HCT116 (cell line): ENCODE measurements around the gene CFAP74. TPM values are rescaled to one million over a fixed set of nuclear protein-coding genes. Genes with fewer than 3 reads are reported as not detected.

Source experiments
- ATAC-seq: fragments of 200-7000 bp; cut with Tn5 transposase; 2 replicates; pipeline ENCODE4 v1.9.1; 2020; ENCODE audit warnings: mild to moderate bottlenecking, moderate library complexity
- BruUV-seq: library from RNA; stranded (reverse); fragments of 400-500 nt; replicated peaks from 2 replicates; lab custom pipeline; 2021; lab: Mats Ljungman, UMichigan
- CTCF ChIA-PET: fragments of 300-600 bp; sonication (Branson Sonifier 250); formaldehyde crosslinking; loops from one replicate; lab custom pipeline; 2021; ENCODE audit warnings: antibody characterized with exemption; lab: Charles Lee
- POLR2A ChIA-PET: fragments of 300-600, 350-600 bp; sonication (Branson Sonifier 250); formaldehyde crosslinking; loops from one replicate; lab custom pipeline; 2021; ENCODE audit warnings: antibody characterized with exemption; lab: Charles Lee
- RAD21 ChIA-PET, 2 experiments: fragments of 300-600 bp; sonication (Branson Sonifier 250); formaldehyde crosslinking; loops; one replicate each; lab custom pipeline; 2023; ENCODE audit warnings: low total read pairs in 2 of 2; ENCODE audit not compliant: uncharacterized antibody in 2 of 2, unreplicated experiment in 2 of 2, low non-redundant PET in 1 of 2; lab: Charles Lee
- DNase-seq: peaks from one replicate; pipeline ENCODE4 v3.0.0-alpha.2; 2010; ENCODE audit warnings: low read depth, low spot score
- H2AFZ ChIP-seq: fragments of 200-600 bp; shearing (Covaris generic), sonication (generic); 2 replicates; pipeline ENCODE4 v1.6.1; 2017; ENCODE audit warnings: low read depth, mixed run types, mixed read lengths, antibody characterized with exemption, low read length; ENCODE audit not compliant: poor library complexity, severe bottlenecking
- H3K27ac ChIP-seq: 2 replicates; pipeline ENCODE4 v1.5.1; 2012; ENCODE audit warnings: low read depth, low read length
- H3K27me3 ChIP-seq: fragments of 200-600 bp; sonication (generic); 2 replicates; pipeline ENCODE4 v1.6.1; 2016; ENCODE audit warnings: mixed run types, low read length, mixed read lengths; ENCODE audit not compliant: insufficient read depth
- H3K36me3 ChIP-seq, 2 experiments: fragments of 200-500 bp in 1 of 2; fragments of 200-600 bp in 1 of 2; sonication (Bioruptor generic) in 1 of 2; sonication (generic) in 1 of 2; 2 replicates each; pipeline versions ENCODE4 v1.5.1 to v1.6.1; 2014 to 2016; ENCODE audit warnings: low read length in 2 of 2, inconsistent platforms in 1 of 2, mixed read lengths in 1 of 2, mixed run types in 1 of 2; ENCODE audit not compliant: insufficient read depth in 2 of 2, control insufficient read depth in 1 of 2
- H3K4me1 ChIP-seq, 2 experiments: fragments of 200-600 bp in 1 of 2; sonication (generic) in 1 of 2; 2 replicates each; pipeline versions ENCODE4 v1.5.1 to v1.6.1; 2012 to 2017; ENCODE audit warnings: low read length in 2 of 2, inconsistent platforms in 1 of 2, mild to moderate bottlenecking in 1 of 2, mixed read lengths in 1 of 2, mixed run types in 1 of 2, moderate library complexity in 1 of 2; ENCODE audit not compliant: insufficient read depth in 2 of 2, control insufficient read depth in 1 of 2
- H3K4me2 ChIP-seq: fragments of 200-600 bp; sonication (generic); 2 replicates; pipeline ENCODE4 v1.6.1; 2017; ENCODE audit warnings: mixed run types, low read length, mixed read lengths
- H3K4me3 ChIP-seq, 2 experiments: fragments of 200-600 bp in 1 of 2; sonication (generic) in 1 of 2; replicated peaks in 1 of 2; 2 replicates each; pipeline ENCODE4 v1.5.1; 2011 to 2016; ENCODE audit warnings: low read length in 2 of 2, control low read depth in 1 of 2, low read depth in 1 of 2, mild to moderate bottlenecking in 1 of 2, mixed read lengths in 1 of 2, mixed run types in 1 of 2
- H3K79me2 ChIP-seq: fragments of 200-600 bp; sonication (generic); 2 replicates; pipeline ENCODE4 v1.6.1; 2017; ENCODE audit warnings: mild to moderate bottlenecking, mixed run types, low read length, moderate library complexity, mixed read lengths; ENCODE audit not compliant: insufficient read depth
- H3K9ac ChIP-seq: fragments of 200-600 bp; sonication (generic); 2 replicates; pipeline ENCODE4 v1.6.1; 2016; ENCODE audit warnings: low read length, mixed read lengths
- H3K9me2 ChIP-seq: fragments of 200-600 bp; sonication (generic), shearing (Covaris generic); 2 replicates; pipeline ENCODE4 v1.6.1; 2017; ENCODE audit warnings: mixed run types, mild to moderate bottlenecking, moderate library complexity; ENCODE audit not compliant: insufficient read depth
- H3K9me3 ChIP-seq, 2 experiments: fragments of 200-500 bp in 1 of 2; fragments of 200-600 bp in 1 of 2; sonication (Bioruptor generic) in 1 of 2; sonication (generic) in 1 of 2; 2 replicates each; pipeline ENCODE4 v1.6.1; 2014 to 2017; ENCODE audit warnings: low read length in 2 of 2, mixed read lengths in 2 of 2, inconsistent platforms in 1 of 2, low read depth in 1 of 2, mild to moderate bottlenecking in 1 of 2, mixed run types in 1 of 2, moderate library complexity in 1 of 2; ENCODE audit not compliant: control insufficient read depth in 1 of 2, insufficient read depth in 1 of 2
- H4K20me1 ChIP-seq: fragments of 200-600 bp; sonication (generic), shearing (Covaris generic); 2 replicates; pipeline ENCODE4 v1.6.1; 2017; ENCODE audit warnings: mixed run types, mild to moderate bottlenecking, moderate library complexity; ENCODE audit not compliant: insufficient read depth
- ATF3 ChIP-seq: IDR thresholded peaks from 2 replicates; pipeline ENCODE4 v1.6.1; 2012
- CTCF ChIP-seq, 3 experiments: fragments of 200-600 bp in 1 of 3; sonication (generic) in 1 of 3; IDR thresholded peaks in 2 of 3; conservative IDR thresholded peaks in 1 of 3; 2 replicates each; pipeline ENCODE4 v1.5.1; 2012 to 2017; ENCODE audit warnings: low read depth in 2 of 3, low read length in 2 of 3, antibody characterized with exemption in 1 of 3, borderline replicate concordance in 1 of 3, control low read depth in 1 of 3, mild to moderate bottlenecking in 1 of 3, mixed read lengths in 1 of 3, mixed run types in 1 of 3, moderate library complexity in 1 of 3; ENCODE audit not compliant: insufficient read depth in 1 of 3
- EGR1 ChIP-seq: IDR thresholded peaks from 2 replicates; pipeline ENCODE4 v1.6.1; 2012; ENCODE audit warnings: low read depth
- JUND ChIP-seq: IDR thresholded peaks from 2 replicates; pipeline ENCODE4 v1.6.1; 2012
- POLR2AphosphoS5 ChIP-seq: IDR thresholded peaks from 2 replicates; pipeline ENCODE4 v1.6.1; 2011; ENCODE audit warnings: mild to moderate bottlenecking, low read depth, low read length, moderate library complexity
- SP1 ChIP-seq: IDR thresholded peaks from 2 replicates; pipeline ENCODE4 v1.6.1; 2012; ENCODE audit warnings: low read depth
- YY1 ChIP-seq: IDR thresholded peaks from 2 replicates; pipeline ENCODE4 v1.6.1; 2011; ENCODE audit warnings: low read length, low read depth, moderate library complexity, mild to moderate bottlenecking; ENCODE audit not compliant: insufficient replicate concordance; ENCODE audit errors: extremely low read depth
- ZFX ChIP-seq: fragments of 450-650 bp; IDR thresholded peaks from 2 replicates; pipeline ENCODE4 v1.6.1; 2017
- intact Hi-C: fragments of 100-400 bp; cut with micrococcal nuclease; formaldehyde crosslinking; loops from 2 replicates; pipeline ENCODE4 v1.10.0; 2022
- total RNA-seq: library from RNA; stranded (reverse); gene quantifications from one replicate; pipeline ENCODE4 v1.2.1, GENCODE V29; 2021; ENCODE audit not compliant: unreplicated experiment
- TF ChIP-seq, protein P1 (sequence below): IDR thresholded peaks from 2 replicates; pipeline ENCODE4 v1.6.1; 2011; ENCODE audit warnings: mild to moderate bottlenecking, low read length, moderate library complexity; ENCODE audit not compliant: insufficient replicate concordance; ENCODE audit errors: extremely low read depth

The CFAP74 gene
- total RNA-seq, 1 experiment from 2014 or later = 4.9 TPM

- TF ChIP-seq, protein P1, sequence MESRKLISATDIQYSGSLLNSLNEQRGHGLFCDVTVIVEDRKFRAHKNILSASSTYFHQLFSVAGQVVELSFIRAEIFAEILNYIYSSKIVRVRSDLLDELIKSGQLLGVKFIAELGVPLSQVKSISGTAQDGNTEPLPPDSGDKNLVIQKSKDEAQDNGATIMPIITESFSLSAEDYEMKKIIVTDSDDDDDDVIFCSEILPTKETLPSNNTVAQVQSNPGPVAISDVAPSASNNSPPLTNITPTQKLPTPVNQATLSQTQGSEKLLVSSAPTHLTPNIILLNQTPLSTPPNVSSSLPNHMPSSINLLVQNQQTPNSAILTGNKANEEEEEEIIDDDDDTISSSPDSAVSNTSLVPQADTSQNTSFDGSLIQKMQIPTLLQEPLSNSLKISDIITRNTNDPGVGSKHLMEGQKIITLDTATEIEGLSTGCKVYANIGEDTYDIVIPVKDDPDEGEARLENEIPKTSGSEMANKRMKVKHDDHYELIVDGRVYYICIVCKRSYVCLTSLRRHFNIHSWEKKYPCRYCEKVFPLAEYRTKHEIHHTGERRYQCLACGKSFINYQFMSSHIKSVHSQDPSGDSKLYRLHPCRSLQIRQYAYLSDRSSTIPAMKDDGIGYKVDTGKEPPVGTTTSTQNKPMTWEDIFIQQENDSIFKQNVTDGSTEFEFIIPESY = no peak
Observed at GRCh38 chr1:2053217-2053616, 49.6 kb upstream of the CFAP74 start (continued).

DNA sequence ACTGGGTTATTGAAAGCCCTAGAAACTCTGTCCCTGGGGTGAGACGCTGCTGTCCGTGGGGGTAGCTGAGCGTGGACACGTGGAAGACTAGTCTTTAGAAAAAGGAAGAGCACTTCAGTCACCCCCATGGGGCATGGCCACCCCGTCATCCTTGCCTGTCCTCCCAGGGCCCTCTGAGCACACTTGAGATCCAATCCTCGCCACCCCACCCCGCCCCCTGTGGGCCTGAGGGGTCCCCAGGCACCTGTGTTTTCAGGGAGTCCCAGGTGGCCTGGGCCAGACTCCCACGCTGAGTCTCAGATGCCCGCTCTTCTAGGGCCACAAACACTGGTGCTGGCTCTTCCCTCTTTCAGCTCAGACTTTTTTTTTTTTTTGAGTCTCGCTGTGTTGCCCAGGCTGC lies 49.2 kb upstream of the CFAP74 start:
- BruUV-seq = no TSS peak
- H3K9me2 ChIP-seq = no peaks in the 10 kb centered on the region
- peaks cover 5 to 9% of the 10 kb centered on the region in 2 experiments; a peak in 2 of 4 replicates for H3K36me3 ChIP-seq
- peaks cover 34 to 46% of the 10 kb centered on the region in 2 experiments for H3K4me1 ChIP-seq
- H3K27ac ChIP-seq = no peak overlapping the region; the same call in 1 of the 2 replicates
- H3K27me3 ChIP-seq = no peaks in the 10 kb centered on the region
- no peaks in the 10 kb centered on the region for H4K20me1 ChIP-seq
- H3K4me2 ChIP-seq = peak overlapping the region; percentile 90
- no peak overlapping the region for H2AFZ ChIP-seq
- CTCF ChIA-PET = no interaction called here
- intact Hi-C loops = no loop called here
- RAD21 ChIA-PET = no interaction called here
- no peak for DNase-seq
- POLR2A ChIA-PET = no interaction called here
- H3K4me3 ChIP-seq = peak overlapping the region in 1 of 2 experiments; percentile 32; a peak in 2 of 4 replicates
- TF ChIP-seq JUND (no peak), YY1 (no peak)
- no peaks in the 10 kb centered on the region for H3K9me3 ChIP-seq
- H3K79me2 ChIP-seq = peaks cover 36% of the 10 kb centered on the region
- no peak for ATAC-seq
- peak overlapping the region; percentile 22; the same call in 1 of the 2 replicates for H3K9ac ChIP-seq

- H3K9me3 ChIP-seq = no peaks in the 10 kb centered on the region
- ATAC-seq (no peak), DNase-seq (no peak)
- peak overlapping the region; percentile 22; the same call in 1 of the 2 replicates for H3K9ac ChIP-seq
- peaks cover 34 to 46% of the 10 kb centered on the region in 2 experiments for H3K4me1 ChIP-seq
- no peaks in the 10 kb centered on the region for H3K9me2 ChIP-seq
- ChIA-PET POLR2A (no interaction called here), CTCF (no interaction called here), RAD21 (no interaction called here)
- no TSS peak for BruUV-seq
- no peaks in the 10 kb centered on the region for H3K27me3 ChIP-seq
- intact Hi-C loops = no loop called here
- H3K4me3 ChIP-seq = peak overlapping the region in 1 of 2 experiments; percentile 82; a peak in 1 of 4 replicates
- H3K27ac ChIP-seq = peak overlapping the region; percentile 2; the same call in 1 of the 2 replicates
- H3K79me2 ChIP-seq = peaks cover 36% of the 10 kb centered on the region
- peaks cover 3 to 9% of the 10 kb centered on the region in 2 experiments; a peak in 2 of 4 replicates for H3K36me3 ChIP-seq
- H4K20me1 ChIP-seq = no peaks in the 10 kb centered on the region
- H2AFZ ChIP-seq = no peak overlapping the region
- peak overlapping the region; percentile 90 for H3K4me2 ChIP-seq
- TF ChIP-seq CTCF (IDR thresholded peaks at IDR 0.05 in 2 of 3, conservative IDR thresholded peaks at IDR 0.05 in 1 of 3; ENCODE audit: borderline replicate concordance in 1 of 3, insufficient read depth in 1 of 3, low read depth in 2 of 3, low read length in 2 of 3) = no peak
- no peak for TF ChIP-seq JUND
- TF ChIP-seq EGR1 = no peak
- no peak for TF ChIP-seq POLR2AphosphoS5
- TF ChIP-seq ZFX = no peak
- no peak for TF ChIP-seq ATF3
- TF ChIP-seq SP1 = no peak
- TF ChIP-seq, protein P1 = no peak
- TF ChIP-seq YY1 = no peak
Observed at GRCh38 chr1:2052054-2052679, 48.6 kb upstream of the CFAP74 start.
